ENCODE measurements around the gene ANKRD11.

Gene ANKRD11

DNA sequence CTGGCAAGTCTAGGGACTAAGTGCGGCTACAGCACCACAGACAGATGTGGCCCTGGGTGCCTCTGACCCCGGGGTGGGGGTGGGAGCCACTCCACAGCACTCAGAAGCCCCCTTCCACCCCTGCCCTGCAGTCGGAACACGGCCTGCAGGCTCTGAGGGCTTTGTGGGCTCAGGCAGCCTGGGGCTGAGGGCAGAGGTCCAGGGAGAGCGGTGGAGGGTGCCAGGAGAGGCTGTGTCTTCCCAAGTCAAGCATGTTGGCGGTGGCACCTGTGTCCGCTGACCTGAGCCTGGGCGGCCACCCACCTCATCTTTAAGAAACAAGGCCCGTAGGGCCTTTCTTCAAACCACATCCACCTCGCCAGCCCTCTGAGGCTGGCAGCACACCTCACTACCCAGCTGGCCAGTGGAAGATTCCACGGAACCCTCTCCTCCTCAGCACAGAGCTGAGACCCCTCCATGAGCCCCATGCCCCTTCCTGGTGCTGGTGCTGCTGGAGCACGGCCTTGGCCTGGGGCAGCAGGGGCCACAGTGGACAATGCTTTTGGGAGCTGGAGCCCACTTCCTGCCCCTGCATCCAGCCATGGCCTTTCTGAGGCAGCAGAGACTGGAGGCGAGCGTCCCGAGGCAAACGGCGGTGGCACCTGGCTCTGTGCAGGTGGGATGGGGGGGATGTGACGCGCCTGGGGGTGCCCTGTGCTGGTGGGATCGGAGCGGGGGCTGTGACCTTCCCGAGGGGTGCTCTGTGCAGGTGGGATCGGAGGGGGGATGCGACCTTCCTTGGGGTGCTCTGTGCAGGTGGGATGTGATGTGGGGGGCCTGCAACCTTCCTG is 195.1 kb downstream of the ANKRD11 start:
- 0 out of 2 replicates have a peak, but pooled peaks cover 2% of the 10 kb centered on the region for H3K36me3 ChIP-seq (ENCODE audit: insufficient read depth, low read depth, low read length)
- peaks cover 43% of the 10 kb centered on the region for H3K4me1 ChIP-seq (ENCODE audit: insufficient read depth, low read length)
- no peak overlapping the region for H3K27ac ChIP-seq (ENCODE audit: low read length)
- H3K27me3 ChIP-seq (ENCODE audit: insufficient read depth, low read length), result no peaks in the 10 kb centered on the region
- H3K9ac ChIP-seq (ENCODE audit: low read depth, low read length), result no peak overlapping the region
- no peaks in the 10 kb centered on the region for H3K9me3 ChIP-seq (ENCODE audit: insufficient read depth, low read depth, low read length)
- no peak overlapping the region for H3K4me3 ChIP-seq (ENCODE audit: low read length)

- Histone ChIP-seq H3K9me3 (ENCODE audit: insufficient read depth, low read depth, low read length) (no peaks in the 10 kb centered on the region), H3K4me1 (ENCODE audit: insufficient read depth, low read length) (peaks cover 47% of the 10 kb centered on the region), H3K4me3 (ENCODE audit: low read length) (no peak overlapping the region), H3K27ac (ENCODE audit: low read length) (no peak overlapping the region), H3K36me3 (ENCODE audit: insufficient read depth, low read depth, low read length) (no peaks in the 10 kb centered on the region), H3K9ac (ENCODE audit: low read depth, low read length) (no peak overlapping the region), H3K27me3 (ENCODE audit: insufficient read depth, low read length) (no peaks in the 10 kb centered on the region)
Observed at GRCh38 chr16:89294486-89294885, 195.9 kb downstream of the ANKRD11 start.

GRCh38 chr16:89293276-89294143 is 196.9 kb downstream of the ANKRD11 start:
- H3K9me3 ChIP-seq (ENCODE audit: insufficient read depth, low read depth, low read length), result no peaks in the 10 kb centered on the region
- no peaks in the 10 kb centered on the region for H3K27me3 ChIP-seq (ENCODE audit: insufficient read depth, low read length)
- H3K4me1 ChIP-seq (ENCODE audit: insufficient read depth, low read length), result peaks cover 47% of the 10 kb centered on the region
- H3K27ac ChIP-seq (ENCODE audit: low read length), result no peak overlapping the region
- H3K4me3 ChIP-seq (ENCODE audit: low read length), result no peak overlapping the region
- H3K36me3 ChIP-seq (ENCODE audit: insufficient read depth, low read depth, low read length), result peaks cover 7% of the 10 kb centered on the region
- H3K9ac ChIP-seq (ENCODE audit: low read depth, low read length), result no peak overlapping the region

GRCh38 chr16:89292443-89293078 is 197.8 kb downstream of the ANKRD11 start:
- H3K9me3 ChIP-seq (ENCODE audit: insufficient read depth, low read depth, low read length), result no peaks in the 10 kb centered on the region
- peak overlapping the region; percentile 22 for H3K27ac ChIP-seq (ENCODE audit: low read length)
- H3K4me3 ChIP-seq (ENCODE audit: low read length), result no peak overlapping the region
- peak overlapping the region; percentile 36; the same call in 1 of the 2 replicates for H3K9ac ChIP-seq (ENCODE audit: low read depth, low read length)
- H3K27me3 ChIP-seq (ENCODE audit: insufficient read depth, low read length), result no peaks in the 10 kb centered on the region
- peaks cover 17% of the 10 kb centered on the region for H3K36me3 ChIP-seq (ENCODE audit: insufficient read depth, low read depth, low read length)
- H3K4me1 ChIP-seq (ENCODE audit: insufficient read depth, low read length), result peaks cover 47% of the 10 kb centered on the region

DNA sequence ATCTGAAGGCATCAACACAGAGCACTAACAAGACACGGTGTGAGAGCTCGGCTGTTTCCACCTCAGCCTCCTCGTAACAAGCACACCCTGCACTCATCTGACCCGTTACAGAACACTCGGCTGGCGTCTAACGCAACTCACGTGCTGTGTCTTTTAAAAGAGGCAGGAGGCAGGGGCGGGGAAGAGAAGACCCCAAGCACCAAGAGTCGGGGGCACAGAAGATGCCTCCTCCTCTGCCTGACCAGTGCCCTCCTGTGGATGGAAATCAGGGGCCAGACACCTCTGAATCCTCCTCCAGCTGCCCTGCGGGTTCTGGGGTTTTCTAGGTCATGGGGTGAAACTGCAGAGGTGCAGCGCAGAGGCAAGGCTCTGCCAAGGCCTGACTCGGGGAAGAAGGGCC is 198.6 kb downstream of the ANKRD11 start:
- H3K27ac ChIP-seq (ENCODE audit: low read length), result peak overlapping the region; percentile 22
- H3K9me3 ChIP-seq (ENCODE audit: insufficient read depth, low read depth, low read length), result no peaks in the 10 kb centered on the region
- no peaks in the 10 kb centered on the region for H3K27me3 ChIP-seq (ENCODE audit: insufficient read depth, low read length)
- peak overlapping the region; percentile 49; the same call in 1 of the 2 replicates for H3K9ac ChIP-seq (ENCODE audit: low read depth, low read length)
- peaks cover 42% of the 10 kb centered on the region for H3K4me1 ChIP-seq (ENCODE audit: insufficient read depth, low read length)
- H3K36me3 ChIP-seq (ENCODE audit: insufficient read depth, low read depth, low read length), result peaks cover 25% of the 10 kb centered on the region
- H3K4me3 ChIP-seq (ENCODE audit: low read length), result peak overlapping the region; percentile 45; the same call in 1 of the 2 replicates

GRCh38 chr16:89291363-89291762 is 199.0 kb downstream of the ANKRD11 start:
- Histone ChIP-seq H3K27me3 (ENCODE audit: insufficient read depth, low read length) (no peaks in the 10 kb centered on the region), H3K9me3 (ENCODE audit: insufficient read depth, low read depth, low read length) (no peaks in the 10 kb centered on the region), H3K4me3 (ENCODE audit: low read length) (peak overlapping the region; percentile 45), H3K9ac (ENCODE audit: low read depth, low read length) (peak overlapping the region; percentile 49), H3K36me3 (ENCODE audit: insufficient read depth, low read depth, low read length) (peaks cover 29% of the 10 kb centered on the region), H3K4me1 (ENCODE audit: insufficient read depth, low read length) (peaks cover 38% of the 10 kb centered on the region), H3K27ac (ENCODE audit: low read length) (peak overlapping the region; percentile 22)

- H3K36me3 ChIP-seq (ENCODE audit: insufficient read depth, low read depth, low read length), result peaks cover 34% of the 10 kb centered on the region
- peak overlapping the region; percentile 45 for H3K4me3 ChIP-seq (ENCODE audit: low read length)
- H3K4me1 ChIP-seq (ENCODE audit: insufficient read depth, low read length), result peaks cover 33% of the 10 kb centered on the region
- H3K9ac ChIP-seq (ENCODE audit: low read depth, low read length), result peak overlapping the region; percentile 49
- no peaks in the 10 kb centered on the region for H3K27me3 ChIP-seq (ENCODE audit: insufficient read depth, low read length)
- H3K27ac ChIP-seq (ENCODE audit: low read length), result peak overlapping the region; percentile 22
- no peaks in the 10 kb centered on the region for H3K9me3 ChIP-seq (ENCODE audit: insufficient read depth, low read depth, low read length)
Observed at GRCh38 chr16:89290887-89291286, 199.5 kb downstream of the ANKRD11 start.

GRCh38 chr16:89290472-89290871 is 199.9 kb downstream of the ANKRD11 start:
- no peak overlapping the region for H3K27ac ChIP-seq (ENCODE audit: low read length)
- no peak overlapping the region; the same call in 1 of the 2 replicates for H3K4me3 ChIP-seq (ENCODE audit: low read length)
- H3K9ac ChIP-seq (ENCODE audit: low read depth, low read length), result no peak overlapping the region; the same call in 1 of the 2 replicates
- peaks cover 33% of the 10 kb centered on the region for H3K4me1 ChIP-seq (ENCODE audit: insufficient read depth, low read length)
- H3K36me3 ChIP-seq (ENCODE audit: insufficient read depth, low read depth, low read length), result peaks cover 38% of the 10 kb centered on the region
- H3K9me3 ChIP-seq (ENCODE audit: insufficient read depth, low read depth, low read length), result no peaks in the 10 kb centered on the region
- no peaks in the 10 kb centered on the region for H3K27me3 ChIP-seq (ENCODE audit: insufficient read depth, low read length)

DNA sequence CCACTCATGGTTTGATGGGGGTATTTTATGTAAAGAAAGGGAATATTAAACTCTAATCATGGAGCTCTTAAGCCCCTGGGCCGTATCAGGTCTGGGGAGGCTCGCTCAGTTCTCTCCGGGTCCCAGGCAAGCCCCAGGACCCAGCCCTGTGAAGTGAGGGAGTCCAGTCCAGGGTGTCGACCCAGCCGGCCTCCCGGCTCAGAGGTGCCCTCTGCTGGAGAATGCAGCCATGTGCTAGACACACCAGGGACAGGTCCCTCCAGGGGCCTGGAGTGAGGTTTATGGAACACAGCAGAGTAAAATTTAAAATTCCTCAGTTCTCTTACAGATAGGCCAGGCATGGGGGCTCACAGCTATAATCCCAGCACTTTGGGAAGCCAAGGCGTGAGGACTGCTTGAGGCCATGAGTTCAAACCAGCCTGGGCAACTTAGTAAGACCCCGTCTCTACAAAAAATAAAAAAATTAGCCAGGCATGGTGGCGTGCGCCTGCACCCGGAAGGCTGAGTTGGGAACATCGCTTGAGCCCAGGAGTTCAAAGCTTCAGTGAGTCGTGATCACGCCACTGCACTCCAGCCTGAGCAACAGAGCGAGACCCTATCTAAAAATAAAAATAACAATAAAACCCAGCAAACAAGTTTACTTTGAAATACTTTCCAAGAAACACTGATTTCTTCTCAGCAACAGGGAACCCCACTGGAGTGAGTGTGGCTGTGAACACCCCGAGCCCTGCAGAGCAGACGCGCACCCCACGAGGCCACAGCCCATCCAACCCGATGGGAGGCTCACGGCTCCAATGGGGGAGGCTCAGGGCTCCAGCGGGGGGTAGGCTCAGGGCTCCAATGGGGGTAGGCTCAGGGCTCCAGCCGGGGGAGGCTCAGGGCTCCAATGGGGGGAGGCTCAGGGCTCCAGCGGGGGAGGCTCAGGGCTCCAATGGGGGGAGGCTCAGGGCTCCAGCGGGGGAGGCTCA is 200.6 kb downstream of the ANKRD11 start:
- Histone ChIP-seq H3K4me3 (ENCODE audit: low read length) (no peak overlapping the region), H3K9ac (ENCODE audit: low read depth, low read length) (0 out of 2 replicates have a peak overlapping the region, but pooled peaks have one; percentile 50), H3K27ac (ENCODE audit: low read length) (peak overlapping the region; percentile 14), H3K4me1 (ENCODE audit: insufficient read depth, low read length) (peaks cover 31% of the 10 kb centered on the region), H3K27me3 (ENCODE audit: insufficient read depth, low read length) (no peaks in the 10 kb centered on the region), H3K9me3 (ENCODE audit: insufficient read depth, low read depth, low read length) (no peaks in the 10 kb centered on the region), H3K36me3 (ENCODE audit: insufficient read depth, low read depth, low read length) (peaks cover 45% of the 10 kb centered on the region)

DNA sequence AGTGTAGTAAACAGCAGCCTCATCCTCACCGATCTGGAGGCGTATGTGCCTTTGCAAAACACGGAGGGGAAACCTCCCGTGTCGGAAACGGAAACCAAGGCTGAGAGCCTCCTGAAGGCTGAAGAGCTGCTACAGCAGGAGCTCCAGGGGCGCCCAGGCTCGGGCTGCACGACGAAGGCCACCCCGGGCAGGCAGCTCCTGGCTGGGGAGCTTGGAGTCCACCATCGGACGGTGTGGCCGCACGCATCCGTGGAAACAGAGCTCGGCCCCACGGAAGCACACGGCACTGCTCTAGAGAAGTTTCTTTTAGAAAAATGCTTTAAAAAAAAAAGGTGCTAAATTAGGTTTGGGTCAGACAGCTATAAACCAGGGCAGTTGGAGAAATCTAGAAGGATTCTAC is 201.4 kb downstream of the ANKRD11 start:
- Histone ChIP-seq H3K9me3 (ENCODE audit: insufficient read depth, low read depth, low read length) (no peaks in the 10 kb centered on the region), H3K27ac (ENCODE audit: low read length) (peak overlapping the region; percentile 14), H3K4me1 (ENCODE audit: insufficient read depth, low read length) (peaks cover 26% of the 10 kb centered on the region), H3K4me3 (ENCODE audit: low read length) (no peak overlapping the region), H3K36me3 (ENCODE audit: insufficient read depth, low read depth, low read length) (peaks cover 53% of the 10 kb centered on the region), H3K27me3 (ENCODE audit: insufficient read depth, low read length) (no peaks in the 10 kb centered on the region), H3K9ac (ENCODE audit: low read depth, low read length) (no peak overlapping the region)

GRCh38 chr16:89288577-89288844 is 201.8 kb downstream of the ANKRD11 start:
- peaks cover 57% of the 10 kb centered on the region for H3K36me3 ChIP-seq (ENCODE audit: insufficient read depth, low read depth, low read length)
- no peaks in the 10 kb centered on the region for H3K27me3 ChIP-seq (ENCODE audit: insufficient read depth, low read length)
- H3K4me1 ChIP-seq (ENCODE audit: insufficient read depth, low read length), result peaks cover 24% of the 10 kb centered on the region
- no peaks in the 10 kb centered on the region for H3K9me3 ChIP-seq (ENCODE audit: insufficient read depth, low read depth, low read length)
- no peak overlapping the region for H3K4me3 ChIP-seq (ENCODE audit: low read length)
- no peak overlapping the region for H3K9ac ChIP-seq (ENCODE audit: low read depth, low read length)
- H3K27ac ChIP-seq (ENCODE audit: low read length), result no peak overlapping the region
